Kidney (tissue), 14 donors: ENCODE results near the gene NOS1. TPM values are rescaled to one million over a fixed set of nuclear protein-coding genes. Genes with fewer than 3 reads are reported as not detected.

ENCODE experiments used
- DNase-seq, 5 donors: peaks; one replicate each; pipeline ENCODE4 v3.0.0-alpha.2; 2013 to 2020
- FAIRE-seq: peaks from 2 replicates; lab custom pipeline; 2012; peaks lifted over from hg19 to GRCh38; lab: Jason Lieb, UNC
- H3K27ac ChIP-seq, 2 donors: one replicate each; pipeline ENCODE4 v1.7.0; 2013; ENCODE audit warnings: low read depth in 2 of 2, low read length in 2 of 2, inconsistent platforms in 1 of 2
- H3K27me3 ChIP-seq: one replicate; pipeline ENCODE4 v1.7.1; 2013; ENCODE audit warnings: low read length, inconsistent platforms; ENCODE audit not compliant: control insufficient read depth, insufficient read depth
- H3K36me3 ChIP-seq, 3 donors: one replicate each; pipeline versions ENCODE4 v1.7.0 to v1.7.1; 2013; ENCODE audit warnings: low read length in 3 of 3, control low read depth in 1 of 3, inconsistent platforms in 1 of 3; ENCODE audit not compliant: insufficient read depth in 3 of 3, control insufficient read depth in 2 of 3
- H3K4me1 ChIP-seq, 3 donors: one replicate each; pipeline versions ENCODE4 v1.7.0 to v1.7.1; 2013; ENCODE audit warnings: low read length in 3 of 3, inconsistent platforms in 1 of 3, low read depth in 1 of 3; ENCODE audit not compliant: control insufficient read depth in 2 of 3, insufficient read depth in 2 of 3
- H3K4me3 ChIP-seq, 3 donors: one replicate each; pipeline versions ENCODE4 v1.7.0 to v1.8.1; 2013; ENCODE audit warnings: low read length in 3 of 3, control low read depth in 1 of 3, inconsistent platforms in 1 of 3
- H3K9ac ChIP-seq, 3 donors: one replicate each; pipeline versions ENCODE4 v1.7.0 to v1.7.1; 2013; ENCODE audit warnings: low read length in 3 of 3, control low read depth in 1 of 3, inconsistent platforms in 1 of 3
- H3K9me3 ChIP-seq, 3 donors: one replicate each; pipeline versions ENCODE4 v1.7.0 to v1.7.1; 2013; ENCODE audit warnings: low read length in 3 of 3, control low read depth in 1 of 3, inconsistent platforms in 1 of 3; ENCODE audit not compliant: control insufficient read depth in 2 of 3, insufficient read depth in 1 of 3
- CTCF ChIP-seq: IDR thresholded peaks from 3 replicates; pipeline ENCODE4 v1.5.1; 2012; ENCODE audit warnings: mild to moderate bottlenecking, moderate library complexity, borderline replicate concordance; ENCODE audit not compliant: insufficient read depth; ENCODE audit errors: extremely low read depth
- intact Hi-C: fragments of 100-400 bp; cut with DNase I; formaldehyde crosslinking; loops from one replicate; pipeline ENCODE4 v1.11.1; 2022
- polyA plus RNA-seq: library from polyadenylated mRNA; stranded (reverse); fragments of 350-450 nt; fragmentation: Illumina TruSeq; extraction: RNeasy Lipid Tissue Mini Kit (QIAGEN cat#74804); gene quantifications from one replicate; pipeline ENCODE4 v1.2.3, GENCODE V29; 2014; ENCODE audit warnings: low read depth, low replicate concordance; ENCODE audit not compliant: insufficient read depth
- total RNA-seq: library from RNA; stranded (reverse); fragmentation: NEBNext Ultra II Directional; extraction: Animal tissue kit (Norgen Biotek cat#: 25700); gene quantifications from one replicate; pipeline ENCODE4 v1.2.1, GENCODE V29; 2021
- donor health status: control.
- donor health status: control.
- donor health status: control.
- donor health status: control.
- donor health status: control.
- donor health status: DM: yes; HTN: yes; CAD: no.
- donor health status: Normal renal cell carcinoma (clear cell type).

The NOS1 gene
- total and polyA plus RNA-seq, 2 donors from 2014 or later: 1.3 to 6.5 TPM

- FAIRE-seq: no peak
- peak in 1 of 5 donors; percentile 44 for DNase-seq
- H3K4me1 ChIP-seq: no peaks in the 10 kb centered on the region
- TF ChIP-seq CTCF: no peak
- H3K9ac ChIP-seq: no peak overlapping the region
- no peaks in the 10 kb centered on the region for H3K27me3 ChIP-seq
- no peaks in the 10 kb centered on the region for H3K9me3 ChIP-seq
- H3K4me3 ChIP-seq: no peak overlapping the region
- no peaks in the 10 kb centered on the region for H3K36me3 ChIP-seq
- no peak overlapping the region for H3K27ac ChIP-seq
- intact Hi-C loops: no loop called here
These were observed 52.0 kb downstream of the NOS1 start for GRCh38 chr12:117309276-117309925.

GRCh38 chr12:117300174-117300573 is 61.3 kb downstream of the NOS1 start:
- no peaks in the 10 kb centered on the region for H3K27me3 ChIP-seq
- H3K27ac ChIP-seq: no peak overlapping the region
- no peaks in the 10 kb centered on the region for H3K9me3 ChIP-seq
- H3K4me1 ChIP-seq: no peaks in the 10 kb centered on the region
- H3K36me3 ChIP-seq: no peaks in the 10 kb centered on the region
- no peak for FAIRE-seq
- H3K9ac ChIP-seq: no peak overlapping the region
- TF ChIP-seq CTCF: no peak
- peak in 1 of 5 donors; percentile 7 for DNase-seq
- intact Hi-C loops: no loop called here
- H3K4me3 ChIP-seq: no peak overlapping the region

GRCh38 chr12:117298648-117299225 is 62.7 kb downstream of the NOS1 start:
- Histone ChIP-seq H3K27ac (no peak overlapping the region), H3K9ac (no peak overlapping the region), H3K9me3 (no peaks in the 10 kb centered on the region), H3K27me3 (no peaks in the 10 kb centered on the region), H3K36me3 (no peaks in the 10 kb centered on the region), H3K4me1 (no peaks in the 10 kb centered on the region), H3K4me3 (no peak overlapping the region)
- no peak for FAIRE-seq
- TF ChIP-seq CTCF: no peak
- intact Hi-C loops: no loop called here
- DNase-seq: no peak

- Histone ChIP-seq H3K27ac (no peak overlapping the region), H3K4me3 (no peak overlapping the region), H3K27me3 (no peaks in the 10 kb centered on the region), H3K9me3 (no peaks in the 10 kb centered on the region), H3K9ac (no peak overlapping the region), H3K36me3 (no peaks in the 10 kb centered on the region), H3K4me1 (no peaks in the 10 kb centered on the region)
- TF ChIP-seq CTCF: no peak
- intact Hi-C loops: no loop called here
- DNase-seq: no peak
- no peak for FAIRE-seq
These were observed 63.2 kb downstream of the NOS1 start for GRCh38 chr12:117298191-117298590.
